ENCODE results near the gene GCNT2. TPM values are rescaled to one million over a fixed set of nuclear protein-coding genes. Genes with fewer than 3 reads are reported as not detected.

Gene GCNT2
- total RNA-seq, 4 donors from 2014 or later: 14.9 to 36.7 (median 23.6) TPM

GRCh38 chr6:10624836-10625235 lies 103.7 kb downstream of the GCNT2 start:
- Histone ChIP-seq H3K36me3 (peaks cover 0 to 39% of the 10 kb centered on the region in 2 donors), H3K4me1 (peaks cover 0 to 22% (median 3%) of the 10 kb centered on the region in 3 donors), H3K27ac (no peak overlapping the region), H3K27me3 (no peaks in the 10 kb centered on the region), H3K4me3 (no peak overlapping the region), H3K9me3 (no peaks in the 10 kb centered on the region)
- no peak for ATAC-seq
- TF ChIP-seq POLR2AphosphoS5 (IDR thresholded peaks at IDR 0.05) (no peak), CTCF (IDR thresholded peaks at IDR 0.05) (no peak), POLR2A (IDR thresholded peaks at IDR 0.05) (no peak), EP300 (IDR thresholded peaks at IDR 0.05) (no peak)
- WGBS, 2 donors (ENCODE audit: low coverage in 1 of 2): 88 to 95% methylated on average over 5 of the region's 5 CpGs

- H3K4me1 ChIP-seq: peaks cover 0 to 20% (median 3%) of the 10 kb centered on the region in 3 donors
- H3K4me3 ChIP-seq: no peak overlapping the region
- TF ChIP-seq POLR2A (IDR thresholded peaks at IDR 0.05): no peak
- no peak for TF ChIP-seq POLR2AphosphoS5 (IDR thresholded peaks at IDR 0.05)
- no peak for TF ChIP-seq CTCF (IDR thresholded peaks at IDR 0.05)
- TF ChIP-seq EP300 (IDR thresholded peaks at IDR 0.05): no peak
- 31 to 49% methylated on average over 8 to 9 of the region's 9 CpGs for WGBS, 2 donors (ENCODE audit: low coverage in 1 of 2)
- no peaks in the 10 kb centered on the region for H3K27me3 ChIP-seq
- peak overlapping the region in 1 of 4 donors; percentile 33 for H3K27ac ChIP-seq
- ATAC-seq: no peak
- H3K9me3 ChIP-seq: no peaks in the 10 kb centered on the region
- peaks cover 0 to 39% of the 10 kb centered on the region in 2 donors for H3K36me3 ChIP-seq
Measured at GRCh38 chr6:10626154-10626741, 105.1 kb downstream of the GCNT2 start.

- WGBS, 2 donors (ENCODE audit: low coverage in 1 of 2): 60 to 100% methylated on average over 1 of the region's 1 CpG
- H3K27ac ChIP-seq: no peak overlapping the region
- peaks cover 0 to 12% (median 0%) of the 10 kb centered on the region in 3 donors for H3K4me1 ChIP-seq
- H3K27me3 ChIP-seq: no peaks in the 10 kb centered on the region
- H3K9me3 ChIP-seq: no peaks in the 10 kb centered on the region
- H3K4me3 ChIP-seq: no peak overlapping the region
- ATAC-seq: no peak
- TF ChIP-seq EP300 (IDR thresholded peaks at IDR 0.05) (no peak), CTCF (IDR thresholded peaks at IDR 0.05) (no peak), POLR2AphosphoS5 (IDR thresholded peaks at IDR 0.05) (no peak), POLR2A (IDR thresholded peaks at IDR 0.05) (no peak)
- H3K36me3 ChIP-seq: peaks cover 0 to 25% of the 10 kb centered on the region in 2 donors
Measured at GRCh38 chr6:10627800-10628199, 106.6 kb downstream of the GCNT2 start.

GRCh38 chr6:10630178-10630577 lies 109.0 kb downstream of the GCNT2 start:
- Histone ChIP-seq H3K36me3 (peaks cover 0 to 15% of the 10 kb centered on the region in 2 donors), H3K9me3 (no peaks in the 10 kb centered on the region), H3K27ac (no peak overlapping the region), H3K4me3 (no peak overlapping the region), H3K4me1 (peaks cover 0 to 12% (median 0%) of the 10 kb centered on the region in 3 donors), H3K27me3 (no peaks in the 10 kb centered on the region)
- WGBS, 2 donors (ENCODE audit: low coverage in 1 of 2): 100% methylated on average over 1 of the region's 1 CpG
- TF ChIP-seq POLR2A (IDR thresholded peaks at IDR 0.05) (no peak), EP300 (IDR thresholded peaks at IDR 0.05) (no peak), POLR2AphosphoS5 (IDR thresholded peaks at IDR 0.05) (no peak), CTCF (IDR thresholded peaks at IDR 0.05) (no peak)
- ATAC-seq: no peak

GRCh38 chr6:10633216-10633615 lies 112.1 kb downstream of the GCNT2 start:
- no peak for ATAC-seq
- no peaks in the 10 kb centered on the region for H3K9me3 ChIP-seq
- 73 to 78% methylated on average over 1 of the region's 1 CpG for WGBS, 2 donors (ENCODE audit: low coverage in 1 of 2)
- H3K4me3 ChIP-seq: no peak overlapping the region
- no peaks in the 10 kb centered on the region for H3K4me1 ChIP-seq
- TF ChIP-seq CTCF (IDR thresholded peaks at IDR 0.05): no peak
- no peak for TF ChIP-seq POLR2A (IDR thresholded peaks at IDR 0.05)
- no peak for TF ChIP-seq POLR2AphosphoS5 (IDR thresholded peaks at IDR 0.05)
- TF ChIP-seq EP300 (IDR thresholded peaks at IDR 0.05): no peak
- H3K27ac ChIP-seq: no peak overlapping the region
- no peaks in the 10 kb centered on the region for H3K36me3 ChIP-seq
- no peaks in the 10 kb centered on the region for H3K27me3 ChIP-seq

Measured in gastroesophageal sphincter (tissue), 4 donors.